ENCODE results near the gene CCL28.
"Not testable (repeated sequence)": the region's sequence is repeated elsewhere in the genome, so short reads cannot be mapped to it uniquely, and the experiment has no call there.

CCL28 gene, protein sequence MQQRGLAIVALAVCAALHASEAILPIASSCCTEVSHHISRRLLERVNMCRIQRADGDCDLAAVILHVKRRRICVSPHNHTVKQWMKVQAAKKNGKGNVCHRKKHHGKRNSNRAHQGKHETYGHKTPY

DNA sequence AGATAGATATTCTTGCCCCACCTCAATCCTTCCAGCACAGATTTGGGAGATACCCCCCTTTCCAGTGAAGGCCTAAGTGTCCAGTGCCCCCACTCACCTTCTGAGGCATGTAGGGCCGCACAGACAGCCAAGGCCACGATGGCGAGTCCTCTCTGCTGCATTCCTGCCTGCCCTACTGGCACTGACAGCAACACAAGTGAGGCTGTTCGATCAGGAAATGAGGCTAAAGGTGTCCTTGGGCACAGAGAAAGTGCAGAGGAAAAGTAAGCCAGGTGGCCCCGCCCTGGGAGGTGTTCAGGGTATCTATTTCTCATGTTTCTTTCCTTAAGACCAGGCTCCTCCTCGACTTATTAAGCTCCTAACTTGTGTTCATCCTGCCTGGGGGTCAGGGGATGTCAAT, at the start of gene CCL28:
TSS of gene CCL28 (minus strand) at position 236 of the 400 bp plus-strand sequence. CDS start at position 161, 75 bp downstream.
- TF ChIP-seq JUND (IDR thresholded peaks at IDR 0.05; ENCODE audit: low read depth): no peak
- peak in 1 of 2 experiments; percentile 58 for DNase-seq (ENCODE audit: low read depth in 1 of 2, low spot score in 1 of 2)
- in situ Hi-C loops (cut with HindIII; ENCODE audit: low pct_unique_long_range_greater_than_20kb, low sequenced_read_pairs): no loop called here

DNA sequence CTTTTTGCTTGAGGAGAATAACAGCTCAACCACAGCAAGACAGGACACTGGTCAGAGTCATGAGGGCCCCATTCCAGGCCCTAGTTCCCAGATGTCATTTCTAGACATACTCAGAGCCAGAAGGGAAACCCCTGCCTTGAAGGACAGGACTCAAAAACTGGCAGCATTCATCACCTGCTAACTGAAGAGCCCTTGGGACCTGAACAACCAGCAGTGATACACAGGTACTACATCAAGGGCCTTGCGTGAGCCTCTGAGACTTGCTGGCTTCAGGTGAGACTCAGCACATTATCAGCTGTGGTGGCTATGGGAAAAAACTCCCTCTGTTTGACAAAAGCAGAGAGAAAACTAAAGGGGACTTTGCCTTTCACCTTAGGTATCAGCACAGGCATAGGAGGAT, 48.9 kb upstream of the CCL28 start:
- in situ Hi-C loops (cut with HindIII; ENCODE audit: low pct_unique_long_range_greater_than_20kb, low sequenced_read_pairs): no loop called here
- no peak for DNase-seq (ENCODE audit: low read depth in 1 of 2, low spot score in 1 of 2)
- TF ChIP-seq JUND (IDR thresholded peaks at IDR 0.05; ENCODE audit: low read depth): no peak

DNA sequence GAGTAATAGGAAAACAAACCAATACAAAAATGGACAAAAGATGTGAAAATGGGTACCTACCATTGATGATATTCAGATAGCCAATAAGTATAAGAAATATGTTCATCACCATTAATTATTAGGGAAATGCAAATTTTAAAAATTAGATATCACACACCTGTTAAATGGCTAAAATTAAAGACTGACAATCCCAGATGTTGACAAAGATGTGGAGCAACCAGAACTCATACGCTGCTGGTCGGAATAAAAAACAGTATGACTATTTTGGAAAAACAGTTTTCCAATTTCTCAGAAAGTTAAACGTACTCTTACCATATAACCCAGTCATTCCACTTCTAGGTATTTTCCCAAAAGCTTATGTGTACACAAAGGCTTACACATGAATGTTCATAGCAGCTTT, 44.4 kb upstream of the CCL28 start:
- in situ Hi-C loops (cut with HindIII; ENCODE audit: low pct_unique_long_range_greater_than_20kb, low sequenced_read_pairs): no loop called here
- no peak for DNase-seq (ENCODE audit: low read depth in 1 of 2, low spot score in 1 of 2)
- TF ChIP-seq JUND (IDR thresholded peaks at IDR 0.05; ENCODE audit: low read depth): no peak

DNA sequence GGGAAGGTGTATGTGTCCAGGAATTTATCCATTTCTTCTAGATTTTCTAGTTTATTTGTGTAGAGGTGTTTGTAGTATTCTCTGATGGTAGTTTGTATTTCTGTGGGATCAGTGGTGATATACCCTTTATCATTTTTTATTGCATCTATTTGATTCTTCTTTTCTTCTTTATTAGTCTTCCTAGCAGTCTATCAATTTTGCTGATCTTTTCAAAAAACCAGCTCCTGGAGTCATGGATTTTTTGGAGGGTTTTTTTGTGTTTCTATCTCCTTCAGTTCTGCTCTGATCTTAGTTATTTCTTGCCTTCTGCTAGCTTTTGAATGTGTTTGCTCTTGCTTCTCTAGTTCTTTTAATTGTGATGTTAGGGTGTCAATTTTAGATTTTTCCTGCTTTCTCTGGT, 29.4 kb upstream of the CCL28 start:
- DNase-seq (ENCODE audit: low read depth in 1 of 2, low spot score in 1 of 2); in situ Hi-C loops (cut with HindIII; ENCODE audit: low pct_unique_long_range_greater_than_20kb, low sequenced_read_pairs): not testable (repeated sequence)

DNA sequence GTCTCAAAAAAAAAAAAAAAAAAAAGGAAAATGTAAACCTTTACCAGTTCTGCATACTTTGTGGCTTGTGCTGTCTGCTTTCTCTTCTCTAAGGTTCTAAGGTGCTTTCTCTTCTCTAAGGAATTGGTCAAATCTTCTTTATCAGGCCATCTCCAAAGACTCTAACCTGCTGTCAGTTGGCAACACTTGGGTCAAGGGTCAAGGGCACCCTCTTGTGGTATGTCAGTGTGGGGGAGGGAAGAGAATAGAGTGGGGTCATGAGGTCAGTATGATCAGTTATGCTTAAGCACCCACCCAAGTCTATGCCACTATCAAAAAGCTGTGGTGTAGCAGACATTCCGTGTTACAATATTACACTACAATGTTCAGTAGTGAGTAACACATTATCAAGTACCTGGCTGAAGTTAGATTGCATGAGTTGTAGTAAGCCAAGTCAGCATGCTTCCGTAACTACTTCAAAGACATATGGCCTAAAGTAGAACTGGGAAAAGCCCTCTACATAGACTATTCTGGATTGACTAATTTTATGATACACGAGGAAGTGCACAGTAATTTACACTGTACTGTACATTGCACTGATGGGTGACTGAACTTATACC, 25.0 kb upstream of the CCL28 start:
- no peak for DNase-seq (ENCODE audit: low read depth in 1 of 2, low spot score in 1 of 2)
- in situ Hi-C loops (cut with HindIII; ENCODE audit: low pct_unique_long_range_greater_than_20kb, low sequenced_read_pairs): no loop called here
- TF ChIP-seq JUND (IDR thresholded peaks at IDR 0.05; ENCODE audit: low read depth): no peak

DNA sequence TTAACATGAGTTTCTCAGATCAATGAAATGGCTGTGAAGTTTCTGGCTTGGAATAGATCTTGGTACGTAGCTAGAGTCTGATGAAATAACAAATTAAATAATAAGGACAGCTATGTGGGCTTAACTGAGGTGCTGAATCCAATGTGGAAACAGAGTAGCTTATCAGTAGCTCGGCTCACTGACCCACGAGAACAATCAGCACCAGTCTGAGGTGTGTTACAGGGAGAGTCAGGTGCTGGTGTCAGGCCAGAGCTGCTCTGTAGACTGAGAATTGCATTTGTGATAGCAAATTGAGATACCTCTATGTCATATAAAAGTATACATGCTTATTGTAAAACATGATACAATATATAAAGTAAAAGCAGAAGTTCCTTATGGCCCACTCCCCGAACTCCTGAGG, 21.2 kb upstream of the CCL28 start:
- no peak for DNase-seq (ENCODE audit: low read depth in 1 of 2, low spot score in 1 of 2)
- in situ Hi-C loops (cut with HindIII; ENCODE audit: low pct_unique_long_range_greater_than_20kb, low sequenced_read_pairs): no loop called here
- no peak for TF ChIP-seq JUND (IDR thresholded peaks at IDR 0.05; ENCODE audit: low read depth)

DNA sequence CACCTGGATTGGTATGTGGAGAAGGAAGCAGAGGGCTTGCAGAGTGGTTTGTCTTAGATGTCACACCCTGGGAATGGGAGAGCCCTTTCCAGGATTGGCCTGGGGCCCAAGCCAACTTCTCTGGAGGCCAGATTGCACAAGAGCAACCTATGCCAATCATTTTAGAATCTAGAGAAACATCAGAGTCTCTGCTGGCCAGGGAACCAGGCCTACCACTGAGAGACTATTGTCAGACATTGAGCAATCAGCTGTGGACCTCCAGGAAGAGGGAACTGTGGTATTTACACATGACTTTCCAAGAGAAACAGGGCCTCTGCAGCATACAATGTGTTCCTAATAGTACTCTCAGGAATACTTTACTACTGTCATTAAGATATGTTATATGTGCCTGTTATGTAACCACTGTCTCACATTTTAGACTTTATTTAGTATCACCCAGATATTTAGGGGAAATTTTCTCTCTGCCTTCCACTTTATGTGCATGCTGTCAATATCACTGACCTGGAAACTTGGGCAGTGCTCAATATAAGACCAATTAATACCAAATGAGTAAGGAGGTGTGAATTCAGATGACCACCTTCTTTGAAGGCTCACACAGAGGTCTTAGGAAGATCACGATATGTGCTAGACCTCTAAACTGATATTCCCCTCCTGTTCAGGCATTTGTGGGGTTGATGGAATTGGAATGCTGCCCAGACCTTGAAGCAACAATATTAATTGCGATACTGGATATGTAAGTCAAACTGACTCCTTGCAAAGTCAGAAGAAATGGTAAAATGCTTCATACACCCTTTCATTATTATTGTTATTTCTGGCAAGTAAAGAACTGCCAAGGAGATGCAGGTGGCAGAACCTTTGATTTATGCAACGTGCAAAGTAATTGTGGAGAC, 20.5 kb upstream of the CCL28 start:
- in situ Hi-C loops (cut with HindIII; ENCODE audit: low pct_unique_long_range_greater_than_20kb, low sequenced_read_pairs): no loop called here
- peak in 1 of 2 experiments; percentile 98 for DNase-seq (ENCODE audit: low read depth in 1 of 2, low spot score in 1 of 2)

DNA sequence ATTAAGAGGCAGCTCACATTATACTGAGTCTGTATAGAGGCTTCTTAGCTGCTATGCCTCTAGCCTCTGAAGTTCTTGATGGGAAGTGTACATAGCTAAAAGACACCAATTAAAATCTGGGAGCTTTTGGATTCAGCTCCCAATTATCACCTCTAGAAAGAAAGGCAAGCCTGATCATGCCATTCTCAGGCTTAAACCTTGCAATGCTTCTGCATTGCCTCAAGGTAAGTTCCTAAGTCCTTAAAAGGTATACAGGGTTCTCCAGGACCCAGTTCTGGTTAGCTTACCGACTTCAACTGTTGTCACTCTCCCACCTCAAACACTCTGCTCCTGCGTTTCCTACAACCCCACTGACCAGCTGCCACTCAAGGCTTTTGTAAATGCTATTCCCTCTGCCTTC, 17.5 kb upstream of the CCL28 start:
- TF ChIP-seq JUND (IDR thresholded peaks at IDR 0.05; ENCODE audit: low read depth): no peak
- in situ Hi-C loops (cut with HindIII; ENCODE audit: low pct_unique_long_range_greater_than_20kb, low sequenced_read_pairs): no loop called here
- peak in 1 of 2 experiments; percentile 72 for DNase-seq (ENCODE audit: low read depth in 1 of 2, low spot score in 1 of 2)

More for the DNA sequence above, 20.5 kb upstream of the CCL28 start:
- TF ChIP-seq JUND (IDR thresholded peaks at IDR 0.05; ENCODE audit: low read depth): peak; percentile 91; the same call in 1 of the 2 replicates

DNA sequence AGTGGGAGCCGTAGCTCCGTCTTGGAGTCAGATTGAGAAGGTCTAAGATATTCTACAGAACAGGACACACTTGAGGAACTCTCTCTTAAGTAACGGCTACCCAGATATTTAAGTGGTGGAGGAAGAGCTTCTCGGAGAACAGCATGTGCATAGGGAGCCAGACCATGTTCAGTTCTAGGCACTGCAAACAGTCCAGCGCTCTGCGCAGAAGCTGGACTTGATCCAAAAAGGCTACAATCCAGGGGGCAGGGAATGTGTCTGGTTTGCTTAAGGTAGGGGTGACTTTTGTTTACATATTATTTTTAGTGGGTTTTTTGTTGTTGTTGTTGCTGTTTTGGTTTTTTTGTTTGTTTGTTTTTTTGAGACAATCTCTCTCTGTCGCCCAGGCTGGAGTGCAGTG, 16.8 kb upstream of the CCL28 start:
- TF ChIP-seq JUND (IDR thresholded peaks at IDR 0.05; ENCODE audit: low read depth): no peak
- DNase-seq (ENCODE audit: low read depth in 1 of 2, low spot score in 1 of 2): no peak
- in situ Hi-C loops (cut with HindIII; ENCODE audit: low pct_unique_long_range_greater_than_20kb, low sequenced_read_pairs): no loop called here

DNA sequence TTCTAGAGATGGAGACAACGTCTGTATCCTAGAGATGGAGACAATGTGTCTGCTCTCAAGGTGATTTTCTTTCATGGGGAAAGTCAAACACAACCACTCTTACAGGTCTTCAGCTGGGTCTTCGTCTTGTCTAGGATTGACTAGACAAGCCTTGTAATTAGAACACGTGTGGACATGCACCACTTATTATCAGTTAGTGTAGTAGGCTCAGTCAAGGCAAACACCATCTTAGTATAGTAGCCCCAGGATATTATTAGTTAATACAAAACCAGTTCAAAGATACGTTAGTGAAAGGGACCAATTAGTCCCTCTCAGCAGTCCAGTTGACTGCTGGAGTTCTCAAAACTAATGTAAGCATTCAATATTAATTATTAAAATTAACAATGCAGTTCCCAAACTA, 15.1 kb upstream of the CCL28 start:
- in situ Hi-C loops (cut with HindIII; ENCODE audit: low pct_unique_long_range_greater_than_20kb, low sequenced_read_pairs): no loop called here
- no peak for DNase-seq (ENCODE audit: low read depth in 1 of 2, low spot score in 1 of 2)
- TF ChIP-seq JUND (IDR thresholded peaks at IDR 0.05; ENCODE audit: low read depth): no peak

DNA sequence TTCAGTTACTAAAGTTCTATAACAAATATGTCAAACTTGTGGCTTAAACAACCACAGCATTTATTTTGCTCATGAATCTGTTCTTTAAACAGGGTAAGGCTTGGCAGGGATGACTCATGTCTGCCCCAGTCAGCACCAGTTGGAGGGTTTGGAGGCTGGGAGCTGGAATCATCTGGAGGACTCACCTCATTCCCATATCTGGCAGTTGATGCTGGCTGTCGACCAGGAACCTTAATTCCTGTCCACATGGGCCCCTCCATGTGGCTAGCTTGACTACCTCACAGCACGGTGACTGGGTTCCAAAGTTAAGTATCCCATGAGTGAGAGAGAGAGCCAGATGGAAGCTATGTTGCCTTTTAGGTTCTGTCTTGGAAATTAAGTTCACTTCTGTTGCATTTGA, 13.8 kb upstream of the CCL28 start:
- no peak for TF ChIP-seq JUND (IDR thresholded peaks at IDR 0.05; ENCODE audit: low read depth)
- DNase-seq (ENCODE audit: low read depth in 1 of 2, low spot score in 1 of 2): no peak
- in situ Hi-C loops (cut with HindIII; ENCODE audit: low pct_unique_long_range_greater_than_20kb, low sequenced_read_pairs): no loop called here

DNA sequence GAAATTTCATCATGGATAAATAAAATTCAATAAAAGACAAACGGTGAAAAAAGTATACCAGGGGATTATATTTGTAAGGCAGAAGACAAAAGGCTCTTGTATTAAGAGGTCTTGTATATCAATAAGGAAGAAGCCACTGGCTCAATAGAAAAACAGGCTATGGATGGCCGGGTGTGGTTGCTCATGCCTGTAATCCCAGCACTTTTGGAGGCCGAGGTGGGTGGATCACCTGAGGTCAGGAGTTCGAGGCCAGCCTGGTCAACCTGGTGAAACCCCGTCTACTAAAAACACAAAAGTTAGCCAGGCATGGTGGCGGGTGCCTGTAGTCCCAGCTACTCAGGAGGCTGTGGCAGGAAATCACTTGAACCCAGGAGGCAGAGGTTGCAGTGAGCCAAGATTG, 10.9 kb upstream of the CCL28 start:
- in situ Hi-C loops (cut with HindIII; ENCODE audit: low pct_unique_long_range_greater_than_20kb, low sequenced_read_pairs): not testable (repeated sequence)

DNA sequence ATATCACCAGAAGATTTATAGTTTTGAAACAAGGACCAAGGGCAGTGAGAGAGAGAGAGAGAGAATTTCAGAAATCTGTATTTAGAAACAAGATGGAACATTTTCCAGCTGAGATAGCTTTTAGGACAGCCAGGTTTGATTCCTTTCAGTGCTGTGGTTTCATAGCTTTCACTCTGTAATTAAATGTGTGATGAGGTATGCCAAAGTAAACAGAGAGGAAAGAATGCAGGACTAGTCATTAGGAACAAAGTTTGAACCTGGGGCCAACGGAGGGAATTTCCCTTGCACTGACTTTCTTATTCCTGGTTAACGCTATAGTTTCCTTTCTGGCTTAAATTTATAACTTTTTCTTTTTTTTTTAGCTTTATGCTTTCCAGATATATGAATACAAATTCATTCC, 10.0 kb upstream of the CCL28 start:
- TF ChIP-seq JUND (IDR thresholded peaks at IDR 0.05; ENCODE audit: low read depth): peak; percentile 79; the same call in 1 of the 2 replicates
- in situ Hi-C loops (cut with HindIII; ENCODE audit: low pct_unique_long_range_greater_than_20kb, low sequenced_read_pairs): no loop called here
- DNase-seq (ENCODE audit: low read depth in 1 of 2, low spot score in 1 of 2): peak; percentile 42 to 95

More for the DNA sequence above, 10.9 kb upstream of the CCL28 start:
- DNase-seq (ENCODE audit: low read depth in 1 of 2, low spot score in 1 of 2): not testable (repeated sequence)
